SK-N-SH (cell line): Measurements from ENCODE around the gene PLIN1.

Experiments
- MAX ChIP-seq: IDR thresholded peaks from 2 replicates; pipeline ENCODE4 v1.4.0; 2012; ENCODE audit warnings: low read depth
- POLR2AphosphoS5 ChIP-seq: IDR thresholded peaks from 2 replicates; pipeline ENCODE4 v1.6.1; 2012; ENCODE audit warnings: low read depth, low read length

GRCh38 chr15:89657686-89658200 is 21.4 kb downstream of the PLIN1 start:
- TF ChIP-seq MAX (no peak), POLR2AphosphoS5 (no peak)
